SK-N-SH (cell line): ENCODE data around the gene SLC66A2. TPM values are rescaled to one million over a fixed set of nuclear protein-coding genes. Genes with fewer than 3 reads are reported as not detected.

ENCODE experiments used
- CTCF ChIA-PET: fragments of 300-600, 350-600 bp; formaldehyde crosslinking; extraction: SDS; loops from one replicate; lab custom pipeline; 2021; lab: Yijun Ruan, JAX
- POLR2A ChIA-PET: fragments of 350-600 bp; sonication (Branson Sonifier 250); formaldehyde crosslinking; extraction: SDS; loops from one replicate; lab custom pipeline; 2020; ENCODE audit warnings: antibody characterized with exemption, inconsistent platforms; lab: Yijun Ruan, JAX
- DNase-seq: peaks from one replicate; pipeline ENCODE4 v3.0.0; 2012
- H2AFZ ChIP-seq: fragments of 200-600 bp; sonication (generic); 2 replicates; pipeline ENCODE4 v1.8.1; 2016; ENCODE audit warnings: antibody characterized with exemption, mild to moderate bottlenecking, low read depth
- H3F3A ChIP-seq: fragments of 200-600 bp; sonication (generic); replicated peaks from 2 replicates; pipeline ENCODE3; 2016; ENCODE audit warnings: antibody characterized with exemption, mild to moderate bottlenecking; ENCODE audit not compliant: insufficient read depth
- H3K27ac ChIP-seq, 2 experiments: fragments of 200-500 bp in 1 of 2; fragments of 200-600 bp in 1 of 2; sonication (Bioruptor generic) in 1 of 2; sonication (generic), shearing (Covaris generic) in 1 of 2; 2 replicates each; pipeline versions ENCODE4 v1.5.1 to v1.6.1; 2014 to 2016; ENCODE audit warnings: low read depth in 2 of 2, inconsistent platforms in 1 of 2, low read length in 1 of 2, mild to moderate bottlenecking in 1 of 2, mixed read lengths in 1 of 2
- H3K27me3 ChIP-seq: fragments of 200-600 bp; sonication (generic), shearing (Covaris generic); 2 replicates; pipeline ENCODE4 v1.6.1; 2016; ENCODE audit warnings: mixed run types; ENCODE audit not compliant: insufficient read depth
- H3K36me3 ChIP-seq, 2 experiments: fragments of 200-500 bp in 1 of 2; fragments of 200-600 bp in 1 of 2; sonication (Bioruptor generic) in 1 of 2; sonication (generic) in 1 of 2; replicated peaks in 1 of 2; 2 replicates each; pipeline versions ENCODE3 to v1.5.1; 2014 to 2016; ENCODE audit warnings: low read length in 1 of 2, mild to moderate bottlenecking in 1 of 2; ENCODE audit not compliant: insufficient read depth in 2 of 2, control insufficient read depth in 1 of 2
- H3K4me1 ChIP-seq, 2 experiments: fragments of 200-500 bp in 1 of 2; fragments of 200-600 bp in 1 of 2; sonication (Bioruptor generic) in 1 of 2; sonication (generic), shearing (Covaris generic) in 1 of 2; 2 replicates each; pipeline versions ENCODE4 v1.5.1 to v1.6.1; 2014 to 2016; ENCODE audit warnings: low read depth in 1 of 2, low read length in 1 of 2, mixed run types in 1 of 2; ENCODE audit not compliant: insufficient read depth in 2 of 2, control insufficient read depth in 1 of 2
- H3K4me2 ChIP-seq: fragments of 200-600 bp; sonication (generic), shearing (Covaris generic); 2 replicates; pipeline ENCODE4 v1.6.1; 2017; ENCODE audit warnings: mixed run types
- H3K4me3 ChIP-seq, 2 experiments: fragments of 200-500 bp in 1 of 2; fragments of 200-600 bp in 1 of 2; sonication (Bioruptor generic) in 1 of 2; sonication (generic), shearing (Covaris generic) in 1 of 2; 2 replicates each; pipeline versions ENCODE4 v1.5.1 to v1.8.1; 2014 to 2016; ENCODE audit warnings: low read depth in 2 of 2, inconsistent platforms in 1 of 2, low read length in 1 of 2, mild to moderate bottlenecking in 1 of 2, mixed read lengths in 1 of 2, moderate library complexity in 1 of 2
- H3K79me2 ChIP-seq: fragments of 200-600 bp; sonication (generic); 2 replicates; pipeline ENCODE4 v1.8.1; 2017; ENCODE audit warnings: mild to moderate bottlenecking; ENCODE audit not compliant: insufficient read depth
- H3K9ac ChIP-seq: fragments of 200-600 bp; sonication (generic); 2 replicates; pipeline ENCODE4 v1.6.1; 2017; ENCODE audit warnings: mixed run types
- H3K9me2 ChIP-seq: fragments of 200-600 bp; sonication (generic); 2 replicates; pipeline ENCODE4 v1.6.1; 2017; ENCODE audit warnings: mixed run types
- H3K9me3 ChIP-seq: fragments of 200-600 bp; sonication (generic); 2 replicates; pipeline ENCODE4 v1.6.1; 2017; ENCODE audit warnings: mixed run types, mild to moderate bottlenecking, moderate library complexity
- H4K20me1 ChIP-seq: fragments of 200-600 bp; sonication (generic); 2 replicates; pipeline ENCODE4 v1.6.1; 2017; ENCODE audit warnings: mild to moderate bottlenecking, mixed run types; ENCODE audit not compliant: insufficient read depth
- CTCF ChIP-seq: fragments of 200-600 bp; sonication (generic); IDR thresholded peaks from 2 replicates; pipeline ENCODE4 v1.6.1; 2017; ENCODE audit warnings: antibody characterized with exemption, mild to moderate bottlenecking, moderate library complexity
- ELF1 ChIP-seq: IDR thresholded peaks from 2 replicates; pipeline ENCODE4 v1.4.0; 2012
- FOXJ3 ChIP-seq: sonication (generic); formaldehyde crosslinking; IDR thresholded peaks from 2 replicates; pipeline ENCODE4 v1.5.1; 2020; ENCODE audit warnings: mild to moderate bottlenecking, missing genetic modification reagents
- IRF3 ChIP-seq: fragments of 150-350 bp; IDR thresholded peaks from 2 replicates; pipeline ENCODE4 v1.6.1; 2016; ENCODE audit warnings: mild to moderate bottlenecking, low read depth, low read length
- NRF1 ChIP-seq: IDR thresholded peaks from 2 replicates; pipeline ENCODE4 v1.6.1; 2012; ENCODE audit warnings: low read depth, mild to moderate bottlenecking, low read length
- POLR2AphosphoS5 ChIP-seq: IDR thresholded peaks from 2 replicates; pipeline ENCODE4 v1.6.1; 2012; ENCODE audit warnings: low read depth, low read length
- SIN3A ChIP-seq: IDR thresholded peaks from 2 replicates; pipeline ENCODE4 v1.6.1; 2012; ENCODE audit warnings: low read depth, mild to moderate bottlenecking, low read length, moderate library complexity, borderline replicate concordance
- SMC3 ChIP-seq: IDR thresholded peaks from 2 replicates; pipeline ENCODE4 v1.6.1; 2012; ENCODE audit warnings: low read depth, low read length, improper control_type of control experiment
- TAF1 ChIP-seq: IDR thresholded peaks from 2 replicates; pipeline ENCODE4 v1.6.1; 2012; ENCODE audit warnings: low read depth, mild to moderate bottlenecking, low read length, moderate library complexity, borderline replicate concordance
- TEAD4 ChIP-seq: IDR thresholded peaks from 2 replicates; pipeline ENCODE4 v1.4.0; 2012; ENCODE audit warnings: mild to moderate bottlenecking, borderline replicate concordance; ENCODE audit not compliant: insufficient read depth
- USF2 ChIP-seq: fragments of 150-350 bp; IDR thresholded peaks from 2 replicates; pipeline ENCODE4 v1.6.1; 2017; ENCODE audit warnings: antibody characterized with exemption, low read length, low read depth, borderline replicate concordance
- ZBTB33 ChIP-seq: IDR thresholded peaks from 2 replicates; pipeline ENCODE4 v1.4.0; 2012; ENCODE audit warnings: low read depth, borderline replicate concordance
- WGBS: methylation state at CpG from one replicate; pipeline ENCODE4 v1.1.6; 2017; ENCODE audit warnings: low lambda C conversion rate; 5-methylcytosine and 5-hydroxymethylcytosine counted together
- polyA plus RNA-seq, 3 experiments: library from polyadenylated mRNA; depleted of rRNA; stranded (reverse); fragments of >200 nt; gene quantifications; 2 replicates each; pipeline ENCODE4 v1.2.3, GENCODE V29; 2012

SLC66A2 gene
- polyA plus RNA-seq, 1 of the 3 experiments (the other 2 are of a cell fraction) = 14.5 TPM

GRCh38 chr18:79938196-79938595, 13.3 kb downstream of the SLC66A2 start (continued):
- TF ChIP-seq USF2 (no peak), IRF3 (no peak), TAF1 (no peak), POLR2AphosphoS5 (no peak), NRF1 (no peak)
- TF ChIP-seq, all 33 proteins: peak for 0

- Histone ChIP-seq H3K9ac (no peak overlapping the region), H2AFZ (no peak overlapping the region), H3K9me3 (peaks cover 16% of the 10 kb centered on the region; the same call in 1 of the 2 replicates), H4K20me1 (no peaks in the 10 kb centered on the region), H3K4me3 (no peak overlapping the region), H3K36me3 (peaks cover 5 to 35% of the 10 kb centered on the region in 2 experiments), H3K27ac (no peak overlapping the region), H3F3A (no peaks in the 10 kb centered on the region), H3K4me2 (no peak overlapping the region), H3K27me3 (no peaks in the 10 kb centered on the region), H3K79me2 (peaks cover 53% of the 10 kb centered on the region; the same call in 1 of the 2 replicates), H3K4me1 (no peaks in the 10 kb centered on the region), H3K9me2 (no peaks in the 10 kb centered on the region)
- no peak for DNase-seq
- 90% methylated on average over 25 of the region's 25 CpGs for WGBS
- ChIA-PET CTCF (no interaction called here), POLR2A (no interaction called here)
- TF ChIP-seq NRF1 = no peak
- TF ChIP-seq SIN3A = no peak
- no peak for TF ChIP-seq ELF1
- TF ChIP-seq ZBTB33 = no peak
- TF ChIP-seq TEAD4 = no peak
- no peak for TF ChIP-seq CTCF
- TF ChIP-seq FOXJ3 (CRISPR knock-in tag) = no peak
- TF ChIP-seq TAF1 = no peak
- no peak for TF ChIP-seq SMC3
Measured at GRCh38 chr18:79937103-79937860, 14.2 kb downstream of the SLC66A2 start.
